ENCODE results near the gene MAN1A1. TPM values are rescaled to one million over a fixed set of nuclear protein-coding genes. Genes with fewer than 3 reads are reported as not detected.

MAN1A1 gene
- total RNA-seq, 1 experiment from 2014 or later, result 0.06 TPM

DNA sequence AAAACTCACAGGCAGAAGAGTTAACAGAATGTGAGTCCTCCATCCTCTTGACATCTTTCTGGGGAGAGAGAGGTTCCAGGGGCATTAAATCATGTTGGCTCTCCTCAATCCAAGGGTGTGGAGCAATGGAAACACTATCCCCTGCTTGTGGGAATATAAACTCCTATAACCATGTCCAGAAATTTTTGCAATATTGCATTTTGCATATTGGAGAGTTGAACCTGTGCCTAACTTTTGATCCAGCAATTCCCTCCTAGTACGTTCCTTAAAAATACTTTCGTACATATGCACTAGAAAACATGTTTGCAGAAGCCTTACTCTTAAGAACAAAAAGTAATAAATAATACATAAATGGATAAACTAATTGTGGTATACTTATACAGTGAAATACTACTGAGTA lies 214.8 kb downstream of the MAN1A1 start:
- Histone ChIP-seq H3K36me3 (ENCODE audit: insufficient read depth, low read length, poor library complexity, severe bottlenecking) (no peaks in the 10 kb centered on the region), H3K9me3 (ENCODE audit: low read depth, low read length, poor library complexity, severe bottlenecking) (no peaks in the 10 kb centered on the region), H3K27ac (ENCODE audit: low read depth, low read length, poor library complexity, severe bottlenecking) (no peak overlapping the region), H3K27me3 (replicated peaks; ENCODE audit: insufficient read depth, low read depth, low read length, poor library complexity) (no peaks in the 10 kb centered on the region), H3K4me3 (ENCODE audit: low read depth, low read length, poor library complexity, severe bottlenecking) (no peak overlapping the region), H3K4me1 (ENCODE audit: insufficient read depth, low read length, poor library complexity, severe bottlenecking) (no peaks in the 10 kb centered on the region)
- no TSS peak for BruUV-seq (replicated peaks)
- CTCF ChIA-PET, result no interaction called here
- no peak for TF ChIP-seq EZH2 (IDR thresholded peaks at IDR 0.05; ENCODE audit: borderline replicate concordance, low read depth, low read length, poor library complexity, severe bottlenecking)
- TF ChIP-seq, protein P1, sequence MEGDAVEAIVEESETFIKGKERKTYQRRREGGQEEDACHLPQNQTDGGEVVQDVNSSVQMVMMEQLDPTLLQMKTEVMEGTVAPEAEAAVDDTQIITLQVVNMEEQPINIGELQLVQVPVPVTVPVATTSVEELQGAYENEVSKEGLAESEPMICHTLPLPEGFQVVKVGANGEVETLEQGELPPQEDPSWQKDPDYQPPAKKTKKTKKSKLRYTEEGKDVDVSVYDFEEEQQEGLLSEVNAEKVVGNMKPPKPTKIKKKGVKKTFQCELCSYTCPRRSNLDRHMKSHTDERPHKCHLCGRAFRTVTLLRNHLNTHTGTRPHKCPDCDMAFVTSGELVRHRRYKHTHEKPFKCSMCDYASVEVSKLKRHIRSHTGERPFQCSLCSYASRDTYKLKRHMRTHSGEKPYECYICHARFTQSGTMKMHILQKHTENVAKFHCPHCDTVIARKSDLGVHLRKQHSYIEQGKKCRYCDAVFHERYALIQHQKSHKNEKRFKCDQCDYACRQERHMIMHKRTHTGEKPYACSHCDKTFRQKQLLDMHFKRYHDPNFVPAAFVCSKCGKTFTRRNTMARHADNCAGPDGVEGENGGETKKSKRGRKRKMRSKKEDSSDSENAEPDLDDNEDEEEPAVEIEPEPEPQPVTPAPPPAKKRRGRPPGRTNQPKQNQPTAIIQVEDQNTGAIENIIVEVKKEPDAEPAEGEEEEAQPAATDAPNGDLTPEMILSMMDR (conservative IDR thresholded peaks at IDR 0.05; ENCODE audit: low read depth, low read length), result no peak
- POLR2A ChIA-PET (ENCODE audit: low non-redundant PET), result no interaction called here
- no peak for DNase-seq (ENCODE audit: low spot score)
- intact Hi-C loops (cut with micrococcal nuclease; ENCODE audit: unreplicated experiment), result no loop called here

GRCh38 chr6:119133400-119133799 lies 216.2 kb downstream of the MAN1A1 start:
- TF ChIP-seq, protein P1 (conservative IDR thresholded peaks at IDR 0.05; ENCODE audit: low read depth, low read length), result no peak
- no peak for TF ChIP-seq EZH2 (IDR thresholded peaks at IDR 0.05; ENCODE audit: borderline replicate concordance, low read depth, low read length, poor library complexity, severe bottlenecking)
- BruUV-seq (replicated peaks), result no TSS peak
- Histone ChIP-seq H3K27ac (ENCODE audit: low read depth, low read length, poor library complexity, severe bottlenecking) (no peak overlapping the region), H3K36me3 (ENCODE audit: insufficient read depth, low read length, poor library complexity, severe bottlenecking) (no peaks in the 10 kb centered on the region), H3K9me3 (ENCODE audit: low read depth, low read length, poor library complexity, severe bottlenecking) (no peaks in the 10 kb centered on the region), H3K27me3 (replicated peaks; ENCODE audit: insufficient read depth, low read depth, low read length, poor library complexity) (no peaks in the 10 kb centered on the region), H3K4me3 (ENCODE audit: low read depth, low read length, poor library complexity, severe bottlenecking) (no peak overlapping the region), H3K4me1 (ENCODE audit: insufficient read depth, low read length, poor library complexity, severe bottlenecking) (no peaks in the 10 kb centered on the region)
- ChIA-PET POLR2A (ENCODE audit: low non-redundant PET) (no interaction called here), CTCF (no interaction called here)
- intact Hi-C loops (cut with micrococcal nuclease; ENCODE audit: unreplicated experiment), result no loop called here
- no peak for DNase-seq (ENCODE audit: low spot score)

- H3K27ac ChIP-seq (ENCODE audit: low read depth, low read length, poor library complexity, severe bottlenecking), result no peak overlapping the region
- no peak for DNase-seq (ENCODE audit: low spot score)
- no peaks in the 10 kb centered on the region for H3K9me3 ChIP-seq (ENCODE audit: low read depth, low read length, poor library complexity, severe bottlenecking)
- no TSS peak for BruUV-seq (replicated peaks)
- POLR2A ChIA-PET (ENCODE audit: low non-redundant PET), result no interaction called here
- no peak overlapping the region for H3K4me3 ChIP-seq (ENCODE audit: low read depth, low read length, poor library complexity, severe bottlenecking)
- intact Hi-C loops (cut with micrococcal nuclease; ENCODE audit: unreplicated experiment), result no loop called here
- H3K36me3 ChIP-seq (ENCODE audit: insufficient read depth, low read length, poor library complexity, severe bottlenecking), result no peaks in the 10 kb centered on the region
- TF ChIP-seq, protein P1 (conservative IDR thresholded peaks at IDR 0.05; ENCODE audit: low read depth, low read length), result no peak
- TF ChIP-seq EZH2 (IDR thresholded peaks at IDR 0.05; ENCODE audit: borderline replicate concordance, low read depth, low read length, poor library complexity, severe bottlenecking), result no peak
- H3K4me1 ChIP-seq (ENCODE audit: insufficient read depth, low read length, poor library complexity, severe bottlenecking), result no peaks in the 10 kb centered on the region
- H3K27me3 ChIP-seq (replicated peaks; ENCODE audit: insufficient read depth, low read depth, low read length, poor library complexity), result no peaks in the 10 kb centered on the region
- CTCF ChIA-PET, result interaction anchor here (0.7 kb wide), 1 partner anchor 95 kb away, joined by 8 read pairs; no protein-coding TSS in a partner anchor
Observed at GRCh38 chr6:119132261-119132981, 217.1 kb downstream of the MAN1A1 start.

Measured in A673 (cell line).